ENCODE measurements around the gene SMCP.

The SMCP gene

GRCh38 chr1:152886085-152886484 lies 8.0 kb downstream of the SMCP start:
- DNase-seq: no peak

GRCh38 chr1:152886758-152887409 lies 8.8 kb downstream of the SMCP start:
- DNase-seq: no peak

DNA sequence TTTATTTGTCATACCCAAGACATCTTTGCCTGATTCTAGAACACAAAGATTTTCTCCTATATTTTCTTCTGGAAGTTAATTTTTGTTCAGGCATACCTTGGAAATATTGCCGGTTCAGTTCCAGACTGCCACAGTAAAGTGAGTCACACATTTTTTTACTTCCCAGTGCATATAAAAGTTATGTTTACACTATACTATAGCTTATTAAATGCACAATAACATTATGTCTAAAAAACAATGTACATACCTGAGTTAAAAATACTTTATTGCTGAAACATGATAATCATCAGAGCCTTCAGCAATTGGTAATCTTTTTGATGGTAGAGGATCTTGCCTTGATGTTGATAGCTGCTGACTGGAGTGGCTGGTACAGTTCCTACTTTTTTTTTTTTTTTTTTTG lies 10.0 kb downstream of the SMCP start:
- DNase-seq: no peak

GRCh38 chr1:152899027-152899426 lies 20.9 kb downstream of the SMCP start:
- DNase-seq: no peak

- no peak for DNase-seq
These were observed 21.8 kb downstream of the SMCP start for GRCh38 chr1:152899883-152900282.

DNA sequence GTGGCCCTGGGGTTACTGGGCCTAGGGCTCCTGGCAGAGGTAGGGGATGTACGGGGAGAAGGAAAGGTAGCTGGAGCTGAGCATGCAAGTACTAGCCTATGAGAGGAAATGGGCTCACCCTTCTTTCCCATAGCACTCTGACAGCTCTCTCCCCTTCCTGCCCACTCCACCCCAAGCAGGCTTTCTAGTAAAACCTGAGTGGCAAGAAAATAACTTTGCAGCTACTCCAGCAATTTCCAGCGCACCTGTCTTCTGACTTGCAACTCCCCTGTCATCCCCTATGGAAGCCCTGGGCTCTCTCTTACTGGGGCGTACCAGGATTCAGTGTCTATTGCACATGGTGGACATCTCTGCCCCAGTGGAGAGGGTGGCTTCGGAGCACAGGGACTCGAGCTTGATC lies 23.5 kb downstream of the SMCP start:
- no peak for DNase-seq

GRCh38 chr1:152902636-152903035 lies 24.5 kb downstream of the SMCP start:
- DNase-seq: no peak

DNA sequence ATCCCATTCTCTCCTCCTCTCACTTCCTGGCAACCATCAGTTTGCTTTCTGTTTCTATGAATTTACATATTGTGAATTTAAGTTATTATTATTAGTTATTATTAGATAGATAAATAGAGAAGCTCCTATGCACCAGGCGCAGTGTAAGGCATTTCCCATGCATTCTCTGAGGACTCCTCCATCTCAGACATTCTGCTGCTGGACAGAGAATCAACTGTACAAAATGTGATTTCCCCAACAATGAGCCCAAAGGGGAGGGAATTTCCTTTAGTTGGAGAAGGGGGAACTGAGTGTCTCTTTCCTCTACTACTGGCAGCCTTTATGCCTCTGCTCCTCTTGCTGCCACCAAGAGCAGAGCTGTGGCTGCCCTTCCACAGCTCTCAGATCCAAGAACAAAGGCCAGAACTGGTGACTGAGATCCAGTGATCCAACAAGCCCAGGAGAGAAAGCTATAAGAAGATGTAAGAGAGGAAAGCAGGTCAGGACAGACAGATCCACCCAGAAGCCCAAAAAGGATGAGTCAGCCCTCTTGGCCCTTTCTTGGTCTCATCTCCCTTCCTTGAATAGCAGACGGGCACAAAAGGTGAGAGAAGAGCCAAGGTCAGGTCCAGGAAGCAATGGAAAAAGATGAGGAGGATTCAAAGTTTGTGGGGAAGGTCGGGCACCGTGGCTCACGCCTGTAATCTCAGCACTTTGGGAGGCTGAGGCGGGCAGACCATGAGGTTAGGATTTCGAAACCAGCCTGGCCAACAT lies 26.7 kb downstream of the SMCP start:
- DNase-seq: no peak

DNA sequence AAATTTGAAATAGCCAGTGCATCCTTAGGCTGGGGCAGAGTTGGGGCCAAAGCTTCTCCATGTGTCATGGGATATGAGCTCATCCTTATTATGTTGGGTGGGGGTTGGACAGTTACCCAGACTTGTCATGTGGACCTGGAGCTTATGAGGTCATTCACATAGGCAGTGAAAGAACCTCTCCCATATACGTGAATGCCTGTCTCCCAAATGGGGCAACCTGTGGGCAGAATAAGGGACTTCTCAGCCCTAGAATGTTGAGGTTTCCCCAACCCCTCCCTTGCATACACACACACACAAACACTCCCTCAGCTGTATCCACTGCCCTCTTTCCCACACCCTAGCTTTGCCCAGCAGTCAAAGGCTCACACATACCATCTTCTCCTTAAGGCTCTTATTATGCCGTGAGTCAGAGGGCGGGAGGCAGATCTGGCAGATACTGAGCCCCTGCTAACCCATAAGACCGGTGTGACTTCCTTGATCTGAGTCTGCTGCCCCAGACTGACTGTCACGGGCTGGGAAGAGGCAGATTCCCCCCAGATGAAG lies 28.0 kb downstream of the SMCP start:
- DNase-seq: no peak

- no peak for DNase-seq
These were observed 29.8 kb downstream of the SMCP start, which contains the start of gene IVL for GRCh38 chr1:152907686-152908601. TSS of gene IVL (plus strand) at chr1:152908546. CDS start at chr1:152909798, 1,252 bp downstream.

DNA sequence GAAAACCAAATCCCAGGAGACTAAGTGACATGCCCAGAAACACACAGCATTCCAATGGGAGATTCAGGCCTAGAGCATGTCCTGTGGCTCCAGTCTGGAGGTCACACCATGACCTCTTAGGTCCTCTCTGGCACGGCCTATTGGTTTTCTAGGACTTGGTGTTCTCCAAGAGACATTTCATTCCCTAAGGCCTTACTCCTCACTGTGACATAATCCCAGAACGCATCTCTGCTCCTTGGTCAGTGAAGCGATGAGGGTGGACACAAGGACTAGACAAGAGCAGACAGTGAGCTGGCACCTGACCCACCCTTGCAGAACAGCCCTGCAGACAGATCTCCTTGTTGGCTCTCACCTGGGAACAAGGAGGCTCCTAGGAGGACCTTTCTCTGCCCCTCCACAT lies 31.1 kb downstream of the SMCP start:
- DNase-seq: no peak

GRCh38 chr1:152912471-152912870 lies 34.3 kb downstream of the SMCP start:
- DNase-seq: no peak

DNA sequence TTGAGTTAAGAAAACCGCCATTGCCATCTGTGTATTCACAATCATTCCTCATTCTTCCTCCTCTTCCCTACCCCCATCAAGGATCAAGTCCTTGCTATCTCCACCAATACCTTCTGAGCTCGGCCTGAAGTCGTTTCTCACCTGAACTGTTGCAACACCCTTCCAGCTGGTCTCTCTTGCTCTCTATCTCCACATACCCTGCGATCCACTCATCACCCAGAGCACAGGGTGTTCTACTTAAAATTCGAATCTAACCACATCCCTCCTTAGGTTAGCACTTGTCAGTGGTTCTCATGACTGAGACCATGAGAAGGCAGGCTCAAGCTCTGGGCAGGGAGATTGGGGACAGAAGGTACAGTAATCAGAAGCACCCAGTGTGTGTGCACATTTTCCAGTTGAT lies 34.8 kb downstream of the SMCP start:
- no peak for DNase-seq

- peak in 5 of 58 donors; percentile 1 to 21 (median 3) for DNase-seq
These were observed 39.7 kb downstream of the SMCP start for GRCh38 chr1:152917794-152918193.

DNA sequence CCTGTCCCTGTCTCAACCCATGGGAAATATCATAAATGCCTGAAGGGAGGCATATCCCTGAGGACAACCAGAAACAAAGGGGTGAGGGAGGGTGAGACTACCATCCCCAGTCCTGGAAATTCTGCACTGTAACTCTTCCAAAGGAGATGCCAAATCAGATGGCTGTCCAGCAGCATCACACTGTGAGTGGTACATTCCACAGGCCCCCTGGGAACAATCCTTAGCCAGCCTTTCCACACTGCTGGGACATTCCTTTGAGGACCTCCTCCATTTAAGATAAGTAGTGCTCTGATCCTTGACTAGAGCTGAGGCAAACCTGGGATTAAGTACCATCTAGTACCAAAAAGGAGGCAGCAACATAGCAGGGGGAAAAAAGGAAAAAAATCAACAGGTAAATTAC lies 40.9 kb downstream of the SMCP start:
- DNase-seq: no peak

GRCh38 chr1:152924191-152924590 lies 46.1 kb downstream of the SMCP start:
- no peak for DNase-seq

- DNase-seq: no peak
These were observed 48.0 kb downstream of the SMCP start for GRCh38 chr1:152926091-152926490.

DNA sequence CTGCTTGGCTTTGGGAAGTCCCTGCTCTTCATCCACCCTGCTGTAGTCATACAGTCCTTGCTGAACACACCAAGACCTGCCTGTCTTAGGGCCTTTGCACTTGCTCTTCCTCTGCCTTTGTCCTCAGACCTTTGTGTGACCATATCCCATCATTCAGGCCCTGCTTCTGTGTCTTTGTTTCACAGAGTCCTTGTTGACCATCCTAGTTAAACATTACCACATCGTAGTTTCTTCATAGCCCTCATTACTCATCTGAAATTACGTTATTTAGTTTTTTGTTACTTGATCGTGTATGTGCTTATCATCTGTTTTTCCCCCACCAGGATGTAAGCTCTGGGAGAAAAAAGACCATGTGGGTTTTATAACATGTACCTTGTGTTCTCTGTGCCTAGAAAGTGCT lies 50.5 kb downstream of the SMCP start:
- no peak for DNase-seq

DNA sequence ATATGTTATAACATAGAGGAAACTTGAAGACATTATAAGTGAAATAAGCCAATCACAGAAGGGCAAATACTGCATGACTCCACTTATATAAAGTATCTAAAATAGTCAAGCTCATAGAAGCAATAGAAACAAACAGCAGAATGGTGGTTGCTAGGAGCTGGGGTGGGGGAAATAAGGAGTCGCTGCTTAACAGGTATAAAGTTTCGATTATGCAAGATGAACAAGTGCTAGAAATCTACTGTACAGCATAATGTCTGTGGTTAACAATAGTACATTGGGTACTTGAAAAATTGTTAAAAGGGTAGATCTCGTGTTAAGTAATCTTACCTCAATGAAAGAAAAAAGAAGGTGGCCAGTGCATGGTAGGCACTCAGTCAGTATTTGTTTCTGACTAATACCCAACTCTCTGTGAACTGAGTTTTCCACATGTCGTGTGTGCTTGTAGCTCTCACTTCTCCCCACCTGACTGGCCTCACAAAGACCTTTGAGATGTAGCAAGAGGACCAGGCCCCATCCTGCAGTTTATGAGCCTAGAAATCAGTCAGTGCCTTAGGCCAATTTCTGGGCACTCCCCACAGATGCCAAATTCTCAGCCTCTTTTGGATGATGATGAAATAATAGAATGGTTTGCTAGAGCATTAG lies 54.2 kb downstream of the SMCP start:
- no peak for DNase-seq

DNA sequence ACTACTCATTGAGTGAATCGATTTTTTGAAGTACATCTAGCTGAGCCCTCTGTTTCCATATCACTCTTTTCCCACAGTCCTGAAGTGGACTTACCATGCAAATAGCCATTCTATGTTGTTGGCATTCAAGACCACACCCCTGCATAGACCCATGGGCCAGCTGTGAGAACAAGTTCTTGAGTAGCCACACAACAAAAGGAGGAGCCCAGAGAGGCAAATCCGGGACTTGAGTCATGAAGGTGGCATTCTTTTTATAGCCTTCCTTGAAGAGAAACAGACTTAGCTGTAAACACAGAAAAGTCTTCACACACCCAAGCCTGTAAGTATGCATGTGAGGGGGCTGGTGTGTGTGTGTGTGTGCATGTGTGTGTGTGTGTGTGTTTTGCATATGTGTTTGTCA lies 55.1 kb downstream of the SMCP start:
- no peak for DNase-seq
